SU-DHL-6 (cell line): ENCODE measurements around the gene PLXDC1.
"Not testable (repeated sequence)": the region's sequence is repeated elsewhere in the genome, so short reads cannot be mapped to it uniquely, and the experiment has no call there.

ENCODE experiments used
- EZH2phosphoT487 ChIP-seq: fragments of 200-600 bp; sonication (generic), shearing (Covaris generic); conservative IDR thresholded peaks from 2 replicates; pipeline ENCODE4 v1.6.1; 2018; ENCODE audit warnings: mild to moderate bottlenecking, antibody characterized with exemption, low read length, moderate library complexity, mixed read lengths
- TF ChIP-seq, protein P1 (sequence below): fragments of 200-600 bp; sonication (generic); IDR thresholded peaks from one replicate; pipeline ENCODE4 v1.5.1; 2017; ENCODE audit warnings: antibody characterized with exemption, mild to moderate bottlenecking, low read length, moderate library complexity; ENCODE audit not compliant: insufficient read depth, poor library complexity, severe bottlenecking

DNA sequence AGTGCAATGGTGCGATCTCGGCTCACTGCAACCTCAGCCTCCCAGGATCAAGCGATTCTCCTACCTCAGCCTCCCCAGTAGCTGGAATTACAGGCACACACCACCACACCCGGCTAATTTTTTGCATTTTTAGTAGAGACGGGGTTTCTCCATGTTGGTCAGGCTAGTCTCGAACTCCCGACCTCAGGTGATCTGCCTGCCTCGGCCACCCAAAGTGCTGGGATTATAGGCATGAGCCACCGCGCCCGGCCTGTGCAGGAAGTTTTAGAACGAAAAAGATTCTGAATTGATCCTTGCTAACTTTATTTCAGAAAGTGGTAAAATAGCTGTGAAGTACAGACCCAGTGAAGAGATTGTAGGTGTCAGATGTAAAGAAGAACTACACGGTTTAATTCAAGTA lies 125.1 kb downstream of the PLXDC1 start:
- TF ChIP-seq, protein P1, sequence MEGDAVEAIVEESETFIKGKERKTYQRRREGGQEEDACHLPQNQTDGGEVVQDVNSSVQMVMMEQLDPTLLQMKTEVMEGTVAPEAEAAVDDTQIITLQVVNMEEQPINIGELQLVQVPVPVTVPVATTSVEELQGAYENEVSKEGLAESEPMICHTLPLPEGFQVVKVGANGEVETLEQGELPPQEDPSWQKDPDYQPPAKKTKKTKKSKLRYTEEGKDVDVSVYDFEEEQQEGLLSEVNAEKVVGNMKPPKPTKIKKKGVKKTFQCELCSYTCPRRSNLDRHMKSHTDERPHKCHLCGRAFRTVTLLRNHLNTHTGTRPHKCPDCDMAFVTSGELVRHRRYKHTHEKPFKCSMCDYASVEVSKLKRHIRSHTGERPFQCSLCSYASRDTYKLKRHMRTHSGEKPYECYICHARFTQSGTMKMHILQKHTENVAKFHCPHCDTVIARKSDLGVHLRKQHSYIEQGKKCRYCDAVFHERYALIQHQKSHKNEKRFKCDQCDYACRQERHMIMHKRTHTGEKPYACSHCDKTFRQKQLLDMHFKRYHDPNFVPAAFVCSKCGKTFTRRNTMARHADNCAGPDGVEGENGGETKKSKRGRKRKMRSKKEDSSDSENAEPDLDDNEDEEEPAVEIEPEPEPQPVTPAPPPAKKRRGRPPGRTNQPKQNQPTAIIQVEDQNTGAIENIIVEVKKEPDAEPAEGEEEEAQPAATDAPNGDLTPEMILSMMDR, result not testable (repeated sequence)
- not testable (repeated sequence) for TF ChIP-seq EZH2phosphoT487
